Loucy (cell line): Measurements from ENCODE around the gene DPF3.

Experiments
- EZH2phosphoT487 ChIP-seq: fragments of 200-600 bp; IDR thresholded peaks from 2 replicates; pipeline ENCODE4 v1.6.1; 2018; ENCODE audit warnings: antibody characterized with exemption, mild to moderate bottlenecking, moderate library complexity, borderline replicate concordance
- TF ChIP-seq, protein P1 (sequence below): fragments of 200-600 bp; sonication (generic); conservative IDR thresholded peaks from 2 replicates; pipeline ENCODE4 v1.5.1; 2014; ENCODE audit warnings: mild to moderate bottlenecking, antibody characterized with exemption, low read length

DNA sequence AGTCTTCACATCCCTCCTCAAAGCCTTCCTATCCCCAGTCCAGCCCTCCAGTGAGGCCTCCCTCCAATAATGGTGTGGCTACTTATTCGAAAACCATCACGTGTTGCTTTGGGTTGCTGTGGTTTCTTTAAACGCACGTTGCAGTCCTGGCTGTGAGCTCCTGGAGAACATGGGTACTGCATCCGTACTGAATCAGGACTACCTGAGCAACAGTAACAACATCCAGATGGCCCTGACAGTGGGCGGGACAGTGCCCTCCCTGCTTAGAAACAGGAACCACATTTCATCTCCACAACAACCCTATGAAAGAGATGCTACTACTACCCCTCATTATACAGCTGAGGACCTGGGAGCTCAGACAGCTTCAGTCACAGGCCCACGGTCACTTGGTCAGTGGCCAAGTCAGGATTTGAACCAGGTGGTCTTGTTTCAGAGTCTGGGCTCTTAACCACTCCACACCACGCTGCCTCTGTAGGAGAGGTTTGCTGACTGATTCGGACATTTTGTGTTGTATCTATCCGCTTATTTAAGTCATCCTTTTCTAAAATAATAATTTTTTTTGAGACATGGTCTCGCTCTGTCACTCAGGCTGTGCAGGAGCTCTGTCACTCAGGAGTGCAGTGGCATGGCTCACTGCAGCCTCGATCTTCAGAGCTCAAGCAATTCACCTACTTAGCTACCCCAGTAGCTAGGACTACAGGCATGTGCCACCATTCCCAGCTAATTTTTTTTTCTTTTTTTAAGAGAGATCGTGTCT, 104.8 kb downstream of the DPF3 start:
- TF ChIP-seq, protein P1, sequence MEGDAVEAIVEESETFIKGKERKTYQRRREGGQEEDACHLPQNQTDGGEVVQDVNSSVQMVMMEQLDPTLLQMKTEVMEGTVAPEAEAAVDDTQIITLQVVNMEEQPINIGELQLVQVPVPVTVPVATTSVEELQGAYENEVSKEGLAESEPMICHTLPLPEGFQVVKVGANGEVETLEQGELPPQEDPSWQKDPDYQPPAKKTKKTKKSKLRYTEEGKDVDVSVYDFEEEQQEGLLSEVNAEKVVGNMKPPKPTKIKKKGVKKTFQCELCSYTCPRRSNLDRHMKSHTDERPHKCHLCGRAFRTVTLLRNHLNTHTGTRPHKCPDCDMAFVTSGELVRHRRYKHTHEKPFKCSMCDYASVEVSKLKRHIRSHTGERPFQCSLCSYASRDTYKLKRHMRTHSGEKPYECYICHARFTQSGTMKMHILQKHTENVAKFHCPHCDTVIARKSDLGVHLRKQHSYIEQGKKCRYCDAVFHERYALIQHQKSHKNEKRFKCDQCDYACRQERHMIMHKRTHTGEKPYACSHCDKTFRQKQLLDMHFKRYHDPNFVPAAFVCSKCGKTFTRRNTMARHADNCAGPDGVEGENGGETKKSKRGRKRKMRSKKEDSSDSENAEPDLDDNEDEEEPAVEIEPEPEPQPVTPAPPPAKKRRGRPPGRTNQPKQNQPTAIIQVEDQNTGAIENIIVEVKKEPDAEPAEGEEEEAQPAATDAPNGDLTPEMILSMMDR: no peak
- no peak for TF ChIP-seq EZH2phosphoT487
